ENCODE measurements around the gene GRID2.

DNA sequence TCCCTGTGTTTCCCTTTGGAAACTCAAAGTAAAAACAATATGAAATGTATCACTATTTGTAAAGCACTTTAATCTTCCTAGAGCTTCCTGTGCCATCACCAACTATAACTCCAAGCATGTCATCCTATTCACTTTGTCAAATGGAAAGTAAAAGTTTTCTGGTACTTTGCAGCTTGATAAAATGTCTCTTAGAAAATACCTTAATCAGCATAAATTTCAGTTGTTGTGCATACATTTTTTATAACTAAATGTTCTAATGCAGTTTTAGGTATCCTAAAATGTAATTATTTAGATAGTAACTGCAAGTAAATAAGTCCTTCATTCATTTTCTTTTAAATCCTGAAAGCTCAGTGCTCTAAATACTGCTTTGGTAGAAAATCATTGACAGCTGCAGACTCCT lies 558.7 kb downstream of the GRID2 start:
- TF ChIP-seq CTCF (IDR thresholded peaks at IDR 0.05; ENCODE audit: low read length) (no peak), EZH2 (optimal IDR thresholded peaks at IDR 0.05; ENCODE audit: low read depth, low read length) (no peak)

Data from MM.1S (cell line).